HEK293 (cell line): Measurements from ENCODE around the gene SMAD7.
A peak's percentile ranks its signal among the peaks of the same experiment; 100 is the strongest.

Source experiments
- CTCF ChIA-PET: fragments of 350-600 bp; formaldehyde crosslinking; extraction: SDS; loops from one replicate; lab custom pipeline; 2021; ENCODE audit warnings: antibody characterized with exemption; lab: Yijun Ruan, JAX
- POLR2A ChIA-PET: fragments of 300-600 bp; formaldehyde crosslinking; extraction: SDS; loops from one replicate; lab custom pipeline; 2020; ENCODE audit warnings: antibody characterized with exemption, inconsistent platforms; lab: Yijun Ruan, JAX
- H3K27ac ChIP-seq: fragments of 200-500 bp; sonication (Bioruptor generic); 2 replicates; pipeline ENCODE4 v1.5.1; 2014; ENCODE audit warnings: low read depth, low read length, control low read depth, inconsistent platforms; ENCODE audit errors: extremely low read depth
- H3K36me3 ChIP-seq, 2 experiments: fragments of 200-500 bp in 1 of 2; sonication (Bioruptor generic) in 1 of 2; 1 replicate in 1 of 2; 2 replicates in 1 of 2; pipeline ENCODE4 v1.5.1; 2014 to 2017; ENCODE audit warnings: inconsistent platforms in 2 of 2, low read length in 2 of 2; ENCODE audit not compliant: control insufficient read depth in 2 of 2, insufficient read depth in 1 of 2
- H3K4me1 ChIP-seq: fragments of 200-500 bp; sonication (Bioruptor generic); 2 replicates; pipeline ENCODE4 v1.5.1; 2014; ENCODE audit warnings: mild to moderate bottlenecking, low read length, inconsistent platforms; ENCODE audit not compliant: control insufficient read depth, insufficient read depth
- H3K4me3 ChIP-seq: 2 replicates; pipeline ENCODE4 v1.5.1; 2011; ENCODE audit warnings: low read depth, mild to moderate bottlenecking, control low read depth, low read length, moderate library complexity
- H3K9me3 ChIP-seq: fragments of 200-500 bp; sonication (Bioruptor generic); 2 replicates; pipeline ENCODE4 v1.5.1; 2014; ENCODE audit warnings: low read depth, low read length, inconsistent platforms; ENCODE audit not compliant: control insufficient read depth, insufficient read depth
- EGR2 ChIP-seq: fragments of 450-650 bp; formaldehyde crosslinking; IDR thresholded peaks from 2 replicates; pipeline ENCODE4 v1.5.1; 2016; ENCODE audit warnings: low read depth, missing biosample characterization, missing genetic modification characterization
- GLI4 ChIP-seq: fragments of 450-650 bp; formaldehyde crosslinking; IDR thresholded peaks from 2 replicates; pipeline ENCODE4 v1.5.1; 2016; ENCODE audit warnings: missing biosample characterization, missing genetic modification characterization
- GLIS2 ChIP-seq: fragments of 450-650 bp; formaldehyde crosslinking; IDR thresholded peaks from 2 replicates; pipeline ENCODE4 v1.5.1; 2016; ENCODE audit warnings: missing biosample characterization, missing genetic modification characterization
- KLF1 ChIP-seq: fragments of 450-650 bp; formaldehyde crosslinking; IDR thresholded peaks from 2 replicates; pipeline ENCODE4 v1.5.1; 2016; ENCODE audit warnings: missing biosample characterization, missing genetic modification characterization
- KLF9 ChIP-seq: fragments of 450-650 bp; formaldehyde crosslinking; IDR thresholded peaks from 2 replicates; pipeline ENCODE4 v1.5.1; 2016; ENCODE audit warnings: missing biosample characterization, missing genetic modification characterization, low read depth
- MZF1 ChIP-seq: fragments of 450-650 bp; formaldehyde crosslinking; IDR thresholded peaks from 2 replicates; pipeline ENCODE4 v1.5.1; 2017; ENCODE audit warnings: missing biosample characterization, missing genetic modification characterization, borderline replicate concordance
- REPIN1 ChIP-seq: fragments of 450-650 bp; formaldehyde crosslinking; IDR thresholded peaks from 2 replicates; pipeline ENCODE4 v1.5.1; 2017; ENCODE audit warnings: missing biosample characterization, missing genetic modification characterization, low read depth
- SP2 ChIP-seq: fragments of 450-650 bp; formaldehyde crosslinking; IDR thresholded peaks from 2 replicates; pipeline ENCODE4 v1.5.1; 2016; ENCODE audit warnings: missing biosample characterization, missing genetic modification characterization
- ZBTB20 ChIP-seq: fragments of 450-650 bp; formaldehyde crosslinking; IDR thresholded peaks from 2 replicates; pipeline ENCODE4 v1.5.1; 2016; ENCODE audit warnings: missing biosample characterization, missing genetic modification characterization
- ZBTB8A ChIP-seq: fragments of 450-650 bp; formaldehyde crosslinking; IDR thresholded peaks from 2 replicates; pipeline ENCODE4 v1.5.1; 2016; ENCODE audit warnings: missing biosample characterization, missing genetic modification characterization
- ZFHX2 ChIP-seq: fragments of 450-650 bp; formaldehyde crosslinking; conservative IDR thresholded peaks from 2 replicates; pipeline ENCODE4 v1.5.1; 2016; ENCODE audit warnings: missing biosample characterization, missing genetic modification characterization
- ZNF350 ChIP-seq: fragments of 450-650 bp; formaldehyde crosslinking; IDR thresholded peaks from 2 replicates; pipeline ENCODE4 v1.5.0; 2017; ENCODE audit warnings: missing biosample characterization, mild to moderate bottlenecking, missing genetic modification characterization
- ZNF514 ChIP-seq: fragments of 450-650 bp; formaldehyde crosslinking; IDR thresholded peaks from 2 replicates; pipeline ENCODE4 v1.5.1; 2016; ENCODE audit warnings: missing biosample characterization, missing genetic modification characterization
- ZNF600 ChIP-seq: fragments of 450-650 bp; formaldehyde crosslinking; IDR thresholded peaks from 2 replicates; pipeline ENCODE4 v1.5.1; 2016; ENCODE audit warnings: missing biosample characterization, missing genetic modification characterization
- ZNF677 ChIP-seq: fragments of 450-650 bp; IDR thresholded peaks from 2 replicates; pipeline ENCODE4 v1.5.0; 2018; ENCODE audit warnings: missing biosample characterization, mild to moderate bottlenecking, missing genetic modification characterization, moderate library complexity
- ZNF701 ChIP-seq: fragments of 450-650 bp; formaldehyde crosslinking; IDR thresholded peaks from 2 replicates; pipeline ENCODE4 v1.5.1; 2016; ENCODE audit warnings: missing biosample characterization, missing genetic modification characterization
- TF ChIP-seq, protein P1 (sequence below): fragments of 450-650 bp; formaldehyde crosslinking; IDR thresholded peaks from 2 replicates; pipeline ENCODE4 v1.5.1; 2016; ENCODE audit warnings: missing biosample characterization, missing genetic modification characterization
- TF ChIP-seq, protein P2 (sequence below): fragments of 450-650 bp; formaldehyde crosslinking; IDR thresholded peaks from 2 replicates; pipeline ENCODE4 v1.5.1; 2017; ENCODE audit warnings: missing biosample characterization, missing genetic modification characterization
- TF ChIP-seq, protein P3 (sequence below): fragments of 450-650 bp; formaldehyde crosslinking; IDR thresholded peaks from 2 replicates; pipeline ENCODE4 v1.5.1; 2016; ENCODE audit warnings: missing biosample characterization, missing genetic modification characterization
- TF ChIP-seq, protein P4 (sequence below): fragments of 450-650 bp; formaldehyde crosslinking; IDR thresholded peaks from 2 replicates; pipeline ENCODE4 v1.5.1; 2016; ENCODE audit warnings: missing biosample characterization, missing genetic modification characterization
- TF ChIP-seq, protein P5 (sequence below): IDR thresholded peaks from 2 replicates; pipeline ENCODE4 v1.6.1; 2011; ENCODE audit warnings: mild to moderate bottlenecking, low read depth, low read length, borderline replicate concordance

The SMAD7 gene

DNA sequence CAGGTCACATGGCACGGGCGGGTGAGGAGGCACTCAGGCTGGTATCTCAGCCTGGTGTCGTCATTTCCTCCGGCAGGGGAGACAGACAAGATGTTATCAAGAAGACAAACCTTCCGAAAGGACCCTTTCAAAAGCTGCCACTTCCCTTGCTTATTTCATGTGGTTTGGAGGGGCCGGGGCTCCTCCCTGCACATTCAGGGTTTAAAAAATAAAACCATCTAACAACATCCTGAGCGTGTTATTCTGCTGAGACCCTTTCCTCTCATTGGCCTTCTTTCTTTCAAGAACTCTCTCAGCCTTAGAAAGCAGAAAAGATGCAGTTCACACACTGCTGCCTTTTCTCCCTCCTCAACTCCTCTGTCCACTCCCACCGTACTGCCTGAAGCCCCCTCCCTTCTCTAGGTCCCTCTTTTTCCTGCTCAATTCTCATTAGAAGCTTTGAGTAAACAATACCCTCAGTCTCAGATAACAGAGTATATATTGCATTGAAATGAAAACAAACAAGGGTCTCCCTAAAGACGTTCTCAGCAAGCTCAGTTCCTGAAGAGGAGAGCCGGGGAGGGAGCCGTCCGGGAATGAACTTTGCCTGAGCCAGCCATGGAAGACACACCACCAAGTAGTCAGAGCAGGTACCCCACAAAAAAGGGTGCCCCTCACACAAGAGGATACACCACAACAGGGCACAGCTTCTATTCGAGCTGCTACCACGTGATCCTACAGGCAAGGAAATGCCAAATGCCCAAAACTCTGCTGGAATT is 9.7 kb downstream of the SMAD7 start (continued):
- no peak for TF ChIP-seq ZNF514 (tag by site-specific recombination)

DNA sequence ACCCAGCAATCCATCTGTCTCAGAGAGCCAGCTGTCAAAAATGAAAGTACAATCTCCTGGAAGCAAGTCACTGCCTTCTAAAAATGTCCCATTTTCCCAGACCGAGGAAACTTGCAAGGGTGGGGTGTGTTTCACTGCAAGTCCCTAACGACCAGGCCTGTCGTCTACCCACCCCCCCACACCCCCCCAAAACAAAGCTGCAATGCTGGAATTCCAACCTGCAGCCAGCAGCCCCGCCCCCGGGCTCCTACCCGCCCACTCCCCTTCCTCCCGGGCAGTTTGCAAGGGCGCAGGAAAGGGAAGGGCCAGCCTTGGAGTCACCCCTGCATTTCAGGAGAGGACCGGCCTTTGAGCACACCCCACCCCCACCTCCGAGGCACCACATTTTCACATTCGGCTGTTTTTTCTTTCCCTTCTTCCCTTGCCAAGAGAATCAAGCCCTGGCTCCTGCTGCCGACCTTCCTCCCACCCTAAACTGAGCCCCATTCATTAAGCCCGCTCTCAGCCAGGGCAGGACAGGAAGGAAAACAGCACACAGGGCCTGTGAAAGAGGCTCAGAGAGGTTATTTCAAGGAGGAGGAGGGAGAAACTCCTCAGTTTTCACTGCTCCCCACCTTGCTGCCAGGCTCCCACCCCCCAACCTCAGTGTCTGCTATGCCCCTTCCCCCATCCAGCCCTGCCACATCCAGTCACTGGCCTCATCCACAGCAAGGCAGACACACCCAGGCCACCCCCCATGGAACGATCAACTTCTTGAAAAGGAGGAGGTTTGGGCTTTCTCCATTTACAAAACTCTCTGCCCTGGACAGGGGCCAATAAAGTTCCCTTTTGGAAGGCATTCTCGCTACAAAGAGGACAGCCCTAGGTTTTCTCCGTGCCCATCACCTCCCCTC is 11.3 kb downstream of the SMAD7 start:
- Histone ChIP-seq H3K9me3 (no peaks in the 10 kb centered on the region), H3K4me1 (peaks cover 71% of the 10 kb centered on the region), H3K27ac (peak overlapping the region; percentile 99), H3K36me3 (peaks cover 0 to 73% of the 10 kb centered on the region in 2 experiments; a peak in 2 of 3 replicates), H3K4me3 (peak overlapping the region; percentile 13)
- ChIA-PET CTCF (interaction anchor here (0.7 to 1.4 kb wide), 4 partner anchors 19 to 240 kb away, joined by 3 to 4 read pairs (median 3); no protein-coding TSS in a partner anchor), POLR2A (interaction anchor here (0.6 to 2.2 kb wide), 7 partner anchors 9 to 703 kb away, joined by 3 to 12 read pairs (median 5); no protein-coding TSS in a partner anchor)
- TF ChIP-seq EGR2 (tag by site-specific recombination) (peak; percentile 74), ZFHX2 (peak; percentile 87), SP2 (tag by site-specific recombination) (peak; percentile 58), KLF9 (tag by site-specific recombination) (0 out of 2 replicates have a peak, but pooled peaks have one; percentile 15), GLI4 (no peak), ZNF677 (tag by site-specific recombination) (no peak), GLIS2 (tag by site-specific recombination) (peak; percentile 68), REPIN1 (no peak), ZNF600 (peak; percentile 63), ZBTB20 (tag by site-specific recombination) (peak; percentile 62; the same call in 1 of the 2 replicates), KLF1 (tag by site-specific recombination) (0 out of 2 replicates have a peak, but pooled peaks have one; percentile 13), ZNF350 (tag by site-specific recombination) (no peak), MZF1 (tag by site-specific recombination) (no peak), ZBTB8A (peak; percentile 45; the same call in 1 of the 2 replicates), ZNF701 (tag by site-specific recombination) (no peak)
- TF ChIP-seq, protein P1, sequence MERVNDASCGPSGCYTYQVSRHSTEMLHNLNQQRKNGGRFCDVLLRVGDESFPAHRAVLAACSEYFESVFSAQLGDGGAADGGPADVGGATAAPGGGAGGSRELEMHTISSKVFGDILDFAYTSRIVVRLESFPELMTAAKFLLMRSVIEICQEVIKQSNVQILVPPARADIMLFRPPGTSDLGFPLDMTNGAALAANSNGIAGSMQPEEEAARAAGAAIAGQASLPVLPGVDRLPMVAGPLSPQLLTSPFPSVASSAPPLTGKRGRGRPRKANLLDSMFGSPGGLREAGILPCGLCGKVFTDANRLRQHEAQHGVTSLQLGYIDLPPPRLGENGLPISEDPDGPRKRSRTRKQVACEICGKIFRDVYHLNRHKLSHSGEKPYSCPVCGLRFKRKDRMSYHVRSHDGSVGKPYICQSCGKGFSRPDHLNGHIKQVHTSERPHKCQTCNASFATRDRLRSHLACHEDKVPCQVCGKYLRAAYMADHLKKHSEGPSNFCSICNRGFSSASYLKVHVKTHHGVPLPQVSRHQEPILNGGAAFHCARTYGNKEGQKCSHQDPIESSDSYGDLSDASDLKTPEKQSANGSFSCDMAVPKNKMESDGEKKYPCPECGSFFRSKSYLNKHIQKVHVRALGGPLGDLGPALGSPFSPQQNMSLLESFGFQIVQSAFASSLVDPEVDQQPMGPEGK (tag by site-specific recombination) = 0 out of 2 replicates have a peak, but pooled peaks have one; percentile 70
- TF ChIP-seq, protein P2, sequence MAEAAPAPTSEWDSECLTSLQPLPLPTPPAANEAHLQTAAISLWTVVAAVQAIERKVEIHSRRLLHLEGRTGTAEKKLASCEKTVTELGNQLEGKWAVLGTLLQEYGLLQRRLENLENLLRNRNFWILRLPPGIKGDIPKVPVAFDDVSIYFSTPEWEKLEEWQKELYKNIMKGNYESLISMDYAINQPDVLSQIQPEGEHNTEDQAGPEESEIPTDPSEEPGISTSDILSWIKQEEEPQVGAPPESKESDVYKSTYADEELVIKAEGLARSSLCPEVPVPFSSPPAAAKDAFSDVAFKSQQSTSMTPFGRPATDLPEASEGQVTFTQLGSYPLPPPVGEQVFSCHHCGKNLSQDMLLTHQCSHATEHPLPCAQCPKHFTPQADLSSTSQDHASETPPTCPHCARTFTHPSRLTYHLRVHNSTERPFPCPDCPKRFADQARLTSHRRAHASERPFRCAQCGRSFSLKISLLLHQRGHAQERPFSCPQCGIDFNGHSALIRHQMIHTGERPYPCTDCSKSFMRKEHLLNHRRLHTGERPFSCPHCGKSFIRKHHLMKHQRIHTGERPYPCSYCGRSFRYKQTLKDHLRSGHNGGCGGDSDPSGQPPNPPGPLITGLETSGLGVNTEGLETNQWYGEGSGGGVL = 0 out of 2 replicates have a peak, but pooled peaks have one; percentile 25
- TF ChIP-seq, protein P3, sequence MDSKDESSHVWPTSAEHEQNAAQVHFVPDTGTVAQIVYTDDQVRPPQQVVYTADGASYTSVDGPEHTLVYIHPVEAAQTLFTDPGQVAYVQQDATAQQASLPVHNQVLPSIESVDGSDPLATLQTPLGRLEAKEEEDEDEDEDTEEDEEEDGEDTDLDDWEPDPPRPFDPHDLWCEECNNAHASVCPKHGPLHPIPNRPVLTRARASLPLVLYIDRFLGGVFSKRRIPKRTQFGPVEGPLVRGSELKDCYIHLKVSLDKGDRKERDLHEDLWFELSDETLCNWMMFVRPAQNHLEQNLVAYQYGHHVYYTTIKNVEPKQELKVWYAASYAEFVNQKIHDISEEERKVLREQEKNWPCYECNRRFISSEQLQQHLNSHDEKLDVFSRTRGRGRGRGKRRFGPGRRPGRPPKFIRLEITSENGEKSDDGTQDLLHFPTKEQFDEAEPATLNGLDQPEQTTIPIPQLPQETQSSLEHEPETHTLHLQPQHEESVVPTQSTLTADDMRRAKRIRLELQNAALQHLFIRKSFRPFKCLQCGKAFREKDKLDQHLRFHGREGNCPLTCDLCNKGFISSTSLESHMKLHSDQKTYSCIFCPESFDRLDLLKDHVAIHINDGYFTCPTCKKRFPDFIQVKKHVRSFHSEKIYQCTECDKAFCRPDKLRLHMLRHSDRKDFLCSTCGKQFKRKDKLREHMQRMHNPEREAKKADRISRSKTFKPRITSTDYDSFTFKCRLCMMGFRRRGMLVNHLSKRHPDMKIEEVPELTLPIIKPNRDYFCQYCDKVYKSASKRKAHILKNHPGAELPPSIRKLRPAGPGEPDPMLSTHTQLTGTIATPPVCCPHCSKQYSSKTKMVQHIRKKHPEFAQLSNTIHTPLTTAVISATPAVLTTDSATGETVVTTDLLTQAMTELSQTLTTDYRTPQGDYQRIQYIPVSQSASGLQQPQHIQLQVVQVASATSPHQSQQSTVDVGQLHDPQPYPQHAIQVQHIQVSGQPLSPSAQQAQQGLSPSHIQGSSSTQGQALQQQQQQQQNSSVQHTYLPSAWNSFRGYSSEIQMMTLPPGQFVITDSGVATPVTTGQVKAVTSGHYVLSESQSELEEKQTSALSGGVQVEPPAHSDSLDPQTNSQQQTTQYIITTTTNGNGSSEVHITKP = peak; percentile 98
- TF ChIP-seq, protein P4, sequence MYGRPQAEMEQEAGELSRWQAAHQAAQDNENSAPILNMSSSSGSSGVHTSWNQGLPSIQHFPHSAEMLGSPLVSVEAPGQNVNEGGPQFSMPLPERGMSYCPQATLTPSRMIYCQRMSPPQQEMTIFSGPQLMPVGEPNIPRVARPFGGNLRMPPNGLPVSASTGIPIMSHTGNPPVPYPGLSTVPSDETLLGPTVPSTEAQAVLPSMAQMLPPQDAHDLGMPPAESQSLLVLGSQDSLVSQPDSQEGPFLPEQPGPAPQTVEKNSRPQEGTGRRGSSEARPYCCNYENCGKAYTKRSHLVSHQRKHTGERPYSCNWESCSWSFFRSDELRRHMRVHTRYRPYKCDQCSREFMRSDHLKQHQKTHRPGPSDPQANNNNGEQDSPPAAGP = 0 out of 2 replicates have a peak, but pooled peaks have one; percentile 28
- TF ChIP-seq, protein P5, sequence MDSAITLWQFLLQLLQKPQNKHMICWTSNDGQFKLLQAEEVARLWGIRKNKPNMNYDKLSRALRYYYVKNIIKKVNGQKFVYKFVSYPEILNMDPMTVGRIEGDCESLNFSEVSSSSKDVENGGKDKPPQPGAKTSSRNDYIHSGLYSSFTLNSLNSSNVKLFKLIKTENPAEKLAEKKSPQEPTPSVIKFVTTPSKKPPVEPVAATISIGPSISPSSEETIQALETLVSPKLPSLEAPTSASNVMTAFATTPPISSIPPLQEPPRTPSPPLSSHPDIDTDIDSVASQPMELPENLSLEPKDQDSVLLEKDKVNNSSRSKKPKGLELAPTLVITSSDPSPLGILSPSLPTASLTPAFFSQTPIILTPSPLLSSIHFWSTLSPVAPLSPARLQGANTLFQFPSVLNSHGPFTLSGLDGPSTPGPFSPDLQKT = no peak
